ENCODE measurements around the gene GHDC. TPM values are rescaled to one million over a fixed set of nuclear protein-coding genes. Genes with fewer than 3 reads are reported as not detected.
A peak's percentile ranks its signal among the peaks of the same experiment; 100 is the strongest.

The GHDC gene
- total and polyA plus RNA-seq, 2 of the 13 experiments (the other 11 are each of a cell fraction or from before 2014, with no cell fraction given), result 15.4 to 22.5 TPM

DNA sequence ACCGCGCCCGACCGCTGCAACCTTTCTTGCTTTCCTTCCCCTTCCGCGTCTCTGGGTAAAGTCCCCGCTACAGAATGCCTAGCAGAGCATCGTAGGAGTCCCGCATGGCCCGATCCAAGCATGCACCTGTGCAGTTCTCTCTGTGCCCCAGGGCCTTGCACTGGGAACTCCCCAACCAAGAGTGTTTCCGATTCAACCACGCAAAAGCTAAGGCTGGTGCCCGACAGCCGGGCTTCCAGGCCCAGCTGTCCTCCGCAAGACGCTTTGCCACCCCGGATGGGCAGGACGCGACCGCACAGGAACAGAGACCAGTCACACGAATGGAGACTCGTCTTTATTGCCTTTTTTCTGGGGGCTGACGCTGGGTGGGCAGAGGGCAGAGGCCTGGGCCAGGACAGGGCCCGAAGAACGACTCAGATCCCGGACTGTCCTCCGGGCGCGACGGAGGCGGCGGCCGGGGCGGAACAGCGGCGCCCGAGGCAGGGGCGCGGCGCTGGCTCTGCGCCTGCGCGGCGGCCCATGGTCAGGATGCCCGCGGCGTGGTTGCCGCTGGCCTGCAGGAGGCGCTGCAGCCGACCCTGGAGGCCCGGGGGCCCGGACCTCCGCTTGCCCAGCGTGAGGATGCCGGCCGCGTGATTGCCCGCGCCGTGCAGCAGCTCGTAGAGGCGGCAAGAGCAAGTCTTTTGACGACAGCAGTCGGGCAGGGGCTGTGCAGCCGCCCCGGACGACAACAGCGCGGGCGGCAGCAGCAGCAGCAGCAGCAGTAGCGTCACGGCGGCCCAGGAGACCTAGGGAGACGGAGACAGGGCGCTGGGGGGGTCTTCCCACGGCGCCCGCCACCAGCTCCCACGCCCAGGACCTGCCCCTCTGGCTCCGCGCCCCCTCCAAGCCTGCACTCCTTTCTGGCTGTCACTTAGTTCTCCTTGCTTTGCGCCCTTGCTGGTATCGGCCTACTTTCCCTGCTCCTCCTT is 10.3 kb downstream of the GHDC start (continued):
- TF ChIP-seq, protein P1, sequence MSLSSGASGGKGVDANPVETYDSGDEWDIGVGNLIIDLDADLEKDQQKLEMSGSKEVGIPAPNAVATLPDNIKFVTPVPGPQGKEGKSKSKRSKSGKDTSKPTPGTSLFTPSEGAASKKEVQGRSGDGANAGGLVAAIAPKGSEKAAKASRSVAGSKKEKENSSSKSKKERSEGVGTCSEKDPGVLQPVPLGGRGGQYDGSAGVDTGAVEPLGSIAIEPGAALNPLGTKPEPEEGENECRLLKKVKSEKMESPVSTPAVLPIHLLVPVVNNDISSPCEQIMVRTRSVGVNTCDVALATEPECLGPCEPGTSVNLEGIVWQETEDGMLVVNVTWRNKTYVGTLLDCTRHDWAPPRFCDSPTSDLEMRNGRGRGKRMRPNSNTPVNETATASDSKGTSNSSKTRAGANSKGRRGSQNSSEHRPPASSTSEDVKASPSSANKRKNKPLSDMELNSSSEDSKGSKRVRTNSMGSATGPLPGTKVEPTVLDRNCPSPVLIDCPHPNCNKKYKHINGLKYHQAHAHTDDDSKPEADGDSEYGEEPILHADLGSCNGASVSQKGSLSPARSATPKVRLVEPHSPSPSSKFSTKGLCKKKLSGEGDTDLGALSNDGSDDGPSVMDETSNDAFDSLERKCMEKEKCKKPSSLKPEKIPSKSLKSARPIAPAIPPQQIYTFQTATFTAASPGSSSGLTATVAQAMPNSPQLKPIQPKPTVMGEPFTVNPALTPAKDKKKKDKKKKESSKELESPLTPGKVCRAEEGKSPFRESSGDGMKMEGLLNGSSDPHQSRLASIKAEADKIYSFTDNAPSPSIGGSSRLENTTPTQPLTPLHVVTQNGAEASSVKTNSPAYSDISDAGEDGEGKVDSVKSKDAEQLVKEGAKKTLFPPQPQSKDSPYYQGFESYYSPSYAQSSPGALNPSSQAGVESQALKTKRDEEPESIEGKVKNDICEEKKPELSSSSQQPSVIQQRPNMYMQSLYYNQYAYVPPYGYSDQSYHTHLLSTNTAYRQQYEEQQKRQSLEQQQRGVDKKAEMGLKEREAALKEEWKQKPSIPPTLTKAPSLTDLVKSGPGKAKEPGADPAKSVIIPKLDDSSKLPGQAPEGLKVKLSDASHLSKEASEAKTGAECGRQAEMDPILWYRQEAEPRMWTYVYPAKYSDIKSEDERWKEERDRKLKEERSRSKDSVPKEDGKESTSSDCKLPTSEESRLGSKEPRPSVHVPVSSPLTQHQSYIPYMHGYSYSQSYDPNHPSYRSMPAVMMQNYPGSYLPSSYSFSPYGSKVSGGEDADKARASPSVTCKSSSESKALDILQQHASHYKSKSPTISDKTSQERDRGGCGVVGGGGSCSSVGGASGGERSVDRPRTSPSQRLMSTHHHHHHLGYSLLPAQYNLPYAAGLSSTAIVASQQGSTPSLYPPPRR (CRISPR knock-in tag; IDR thresholded peaks at IDR 0.05; ENCODE audit: borderline replicate concordance), result no peak
- TF ChIP-seq TBL1XR1 (IDR thresholded peaks at IDR 0.05; ENCODE audit: borderline replicate concordance, low read length, partially characterized antibody) (no peak), SIN3B (IDR thresholded peaks at IDR 0.05; ENCODE audit: low read length) (no peak), ZNF44 (CRISPR knock-in tag; IDR thresholded peaks at IDR 0.05) (no peak), ZNF12 (CRISPR knock-in tag; IDR thresholded peaks at IDR 0.05) (no peak), ZNF891 (CRISPR knock-in tag; IDR thresholded peaks at IDR 0.05) (peak; percentile 93), ETV5 (CRISPR knock-in tag; IDR thresholded peaks at IDR 0.05; ENCODE audit: borderline replicate concordance) (peak; percentile 67), DR1 (CRISPR knock-in tag; IDR thresholded peaks at IDR 0.05) (peak; percentile 50; the same call in 1 of the 2 replicates), ZNF326 (CRISPR knock-in tag; IDR thresholded peaks at IDR 0.05; ENCODE audit: borderline replicate concordance) (no peak), KDM5A (IDR thresholded peaks at IDR 0.05; ENCODE audit: borderline replicate concordance, low read length) (no peak), ZNF598 (CRISPR knock-in tag; IDR thresholded peaks at IDR 0.05; ENCODE audit: borderline replicate concordance) (0 out of 2 replicates have a peak, but pooled peaks have one; percentile 6), PAF1 (CRISPR knock-in tag; IDR thresholded peaks at IDR 0.05) (no peak), ZNF607 (CRISPR knock-in tag; IDR thresholded peaks at IDR 0.05; ENCODE audit: borderline replicate concordance) (peak; percentile 87), ZSCAN31 (CRISPR knock-in tag; IDR thresholded peaks at IDR 0.05; ENCODE audit: low read depth) (peak; percentile 93), ZNF160 (CRISPR knock-in tag; IDR thresholded peaks at IDR 0.05) (no peak), ZNF660 (CRISPR knock-in tag; IDR thresholded peaks at IDR 0.05; ENCODE audit: borderline replicate concordance, low read depth) (0 out of 2 replicates have a peak, but pooled peaks have one; percentile 82)
- TF ChIP-seq, protein P2, sequence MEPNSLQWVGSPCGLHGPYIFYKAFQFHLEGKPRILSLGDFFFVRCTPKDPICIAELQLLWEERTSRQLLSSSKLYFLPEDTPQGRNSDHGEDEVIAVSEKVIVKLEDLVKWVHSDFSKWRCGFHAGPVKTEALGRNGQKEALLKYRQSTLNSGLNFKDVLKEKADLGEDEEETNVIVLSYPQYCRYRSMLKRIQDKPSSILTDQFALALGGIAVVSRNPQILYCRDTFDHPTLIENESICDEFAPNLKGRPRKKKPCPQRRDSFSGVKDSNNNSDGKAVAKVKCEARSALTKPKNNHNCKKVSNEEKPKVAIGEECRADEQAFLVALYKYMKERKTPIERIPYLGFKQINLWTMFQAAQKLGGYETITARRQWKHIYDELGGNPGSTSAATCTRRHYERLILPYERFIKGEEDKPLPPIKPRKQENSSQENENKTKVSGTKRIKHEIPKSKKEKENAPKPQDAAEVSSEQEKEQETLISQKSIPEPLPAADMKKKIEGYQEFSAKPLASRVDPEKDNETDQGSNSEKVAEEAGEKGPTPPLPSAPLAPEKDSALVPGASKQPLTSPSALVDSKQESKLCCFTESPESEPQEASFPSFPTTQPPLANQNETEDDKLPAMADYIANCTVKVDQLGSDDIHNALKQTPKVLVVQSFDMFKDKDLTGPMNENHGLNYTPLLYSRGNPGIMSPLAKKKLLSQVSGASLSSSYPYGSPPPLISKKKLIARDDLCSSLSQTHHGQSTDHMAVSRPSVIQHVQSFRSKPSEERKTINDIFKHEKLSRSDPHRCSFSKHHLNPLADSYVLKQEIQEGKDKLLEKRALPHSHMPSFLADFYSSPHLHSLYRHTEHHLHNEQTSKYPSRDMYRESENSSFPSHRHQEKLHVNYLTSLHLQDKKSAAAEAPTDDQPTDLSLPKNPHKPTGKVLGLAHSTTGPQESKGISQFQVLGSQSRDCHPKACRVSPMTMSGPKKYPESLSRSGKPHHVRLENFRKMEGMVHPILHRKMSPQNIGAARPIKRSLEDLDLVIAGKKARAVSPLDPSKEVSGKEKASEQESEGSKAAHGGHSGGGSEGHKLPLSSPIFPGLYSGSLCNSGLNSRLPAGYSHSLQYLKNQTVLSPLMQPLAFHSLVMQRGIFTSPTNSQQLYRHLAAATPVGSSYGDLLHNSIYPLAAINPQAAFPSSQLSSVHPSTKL (CRISPR knock-in tag; IDR thresholded peaks at IDR 0.05), result peak; percentile 54; the same call in 1 of the 2 replicates
- TF ChIP-seq, protein P3, sequence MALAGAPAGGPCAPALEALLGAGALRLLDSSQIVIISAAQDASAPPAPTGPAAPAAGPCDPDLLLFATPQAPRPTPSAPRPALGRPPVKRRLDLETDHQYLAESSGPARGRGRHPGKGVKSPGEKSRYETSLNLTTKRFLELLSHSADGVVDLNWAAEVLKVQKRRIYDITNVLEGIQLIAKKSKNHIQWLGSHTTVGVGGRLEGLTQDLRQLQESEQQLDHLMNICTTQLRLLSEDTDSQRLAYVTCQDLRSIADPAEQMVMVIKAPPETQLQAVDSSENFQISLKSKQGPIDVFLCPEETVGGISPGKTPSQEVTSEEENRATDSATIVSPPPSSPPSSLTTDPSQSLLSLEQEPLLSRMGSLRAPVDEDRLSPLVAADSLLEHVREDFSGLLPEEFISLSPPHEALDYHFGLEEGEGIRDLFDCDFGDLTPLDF (CRISPR knock-in tag; IDR thresholded peaks at IDR 0.05), result no peak; the same call in 1 of the 2 replicates
